Germinal center (tissue), 1 donor: ENCODE measurements around the gene ID3.
"Not testable (repeated sequence)": the region's sequence is repeated elsewhere in the genome, so short reads cannot be mapped to it uniquely, and the experiment has no call there.

Experiments
- DNase-seq: peaks from one replicate; pipeline ENCODE4 v3.0.0; 2012; ENCODE audit warnings: mixed read lengths, low spot score

ID3 gene

DNA sequence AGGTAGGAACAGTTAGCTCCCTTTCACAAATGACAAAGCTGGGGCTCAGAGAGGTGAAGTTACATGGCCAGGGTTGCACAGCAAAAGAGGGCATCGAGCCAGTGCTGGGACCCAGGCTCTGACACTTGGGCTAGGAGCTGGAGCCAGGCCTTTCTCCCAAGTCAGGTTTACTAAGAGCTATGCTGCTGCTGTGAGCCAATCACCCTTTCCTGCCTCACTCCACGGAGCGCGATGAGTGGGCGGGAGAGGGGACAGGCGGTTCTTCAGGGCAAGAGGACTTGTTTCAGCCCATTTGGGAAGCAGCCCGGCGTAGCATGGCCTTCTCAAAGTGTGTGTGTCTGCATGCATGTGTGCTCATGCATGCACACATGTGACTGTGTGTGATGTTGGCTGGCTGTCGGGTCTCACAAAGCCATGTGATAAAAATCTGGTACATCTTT lies 10.6 kb downstream of the ID3 start:
- no peak for DNase-seq

DNA sequence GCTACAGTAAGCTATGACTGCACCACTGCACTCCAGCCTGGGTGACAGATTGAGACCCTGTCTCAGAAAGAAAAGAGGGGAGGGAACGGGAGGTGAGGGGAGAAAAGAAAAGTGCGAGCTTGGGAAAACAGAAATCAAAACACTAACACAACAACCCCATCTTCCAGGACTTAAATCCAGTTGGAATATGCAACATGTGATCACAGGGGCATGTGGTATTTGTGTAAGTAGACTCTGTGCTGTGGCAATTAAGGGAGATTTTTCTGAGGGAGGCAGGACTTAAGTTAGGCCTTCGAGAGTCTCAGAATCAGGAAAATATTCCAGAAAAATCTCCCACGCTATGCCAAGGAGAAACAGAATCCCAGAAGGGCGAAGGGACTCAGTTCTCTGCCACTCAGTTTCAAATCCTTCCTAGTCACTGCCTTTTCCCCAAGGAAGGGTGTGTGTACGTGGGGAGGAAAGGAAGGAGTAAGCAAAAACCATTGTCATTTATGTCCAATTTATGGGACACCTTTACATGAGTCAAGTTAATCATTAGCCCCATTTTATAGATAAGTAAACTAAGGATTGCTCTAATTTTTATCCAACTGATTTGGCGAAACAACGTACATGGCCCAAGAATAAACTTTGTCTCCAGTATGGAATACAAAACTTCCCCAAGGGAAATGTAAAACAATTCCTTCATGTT lies 12.3 kb downstream of the ID3 start:
- no peak for DNase-seq

GRCh38 chr1:23545851-23546250 lies 13.4 kb downstream of the ID3 start:
- no peak for DNase-seq

- DNase-seq = peak; percentile 72
Observed at GRCh38 chr1:23544444-23545389, 14.6 kb downstream of the ID3 start.

DNA sequence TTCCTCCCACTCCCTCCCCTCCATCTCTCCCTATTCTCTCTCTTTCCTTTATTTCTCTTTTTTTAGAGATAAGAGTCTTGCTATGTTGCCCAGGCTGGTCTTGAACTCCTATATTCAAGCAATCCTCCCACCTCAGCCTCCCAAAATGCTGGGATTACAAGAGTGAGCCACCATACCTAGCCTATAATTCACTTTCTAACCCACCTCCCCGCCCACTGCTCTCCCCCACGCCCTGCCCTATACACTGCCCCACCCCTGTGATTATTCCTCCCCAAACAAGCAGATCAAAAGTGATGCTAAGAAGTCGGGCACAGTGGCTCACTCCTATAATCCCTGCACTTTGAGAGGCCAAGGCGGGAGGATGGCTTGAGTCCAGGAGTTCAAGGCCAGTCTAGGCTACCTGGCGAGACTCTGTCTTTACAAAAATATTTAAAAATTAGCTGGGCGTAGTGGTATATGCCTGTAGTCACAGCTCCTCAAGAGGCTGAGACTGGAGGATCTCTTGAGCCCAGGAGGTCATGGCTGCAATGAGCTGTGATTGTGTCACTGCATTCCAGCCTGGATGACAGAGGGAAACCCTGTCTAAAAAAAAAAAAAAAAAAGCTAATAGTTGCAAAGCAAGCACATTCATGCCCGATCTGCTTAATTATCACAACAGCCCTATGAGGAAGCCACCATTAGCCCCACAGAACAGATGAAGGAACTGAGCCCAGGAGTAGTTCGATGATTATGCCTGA lies 15.4 kb downstream of the ID3 start:
- no peak for DNase-seq

- not testable (repeated sequence) for DNase-seq
Observed at GRCh38 chr1:23542940-23543339, 16.4 kb downstream of the ID3 start.

- peak; percentile 92 for DNase-seq
Observed at GRCh38 chr1:23539698-23540266, 19.5 kb downstream of the ID3 start.

- no peak for DNase-seq
Observed at GRCh38 chr1:23537296-23537973, 21.9 kb downstream of the ID3 start.

GRCh38 chr1:23533246-23534023 lies 25.9 kb downstream of the ID3 start:
- no peak for DNase-seq

DNA sequence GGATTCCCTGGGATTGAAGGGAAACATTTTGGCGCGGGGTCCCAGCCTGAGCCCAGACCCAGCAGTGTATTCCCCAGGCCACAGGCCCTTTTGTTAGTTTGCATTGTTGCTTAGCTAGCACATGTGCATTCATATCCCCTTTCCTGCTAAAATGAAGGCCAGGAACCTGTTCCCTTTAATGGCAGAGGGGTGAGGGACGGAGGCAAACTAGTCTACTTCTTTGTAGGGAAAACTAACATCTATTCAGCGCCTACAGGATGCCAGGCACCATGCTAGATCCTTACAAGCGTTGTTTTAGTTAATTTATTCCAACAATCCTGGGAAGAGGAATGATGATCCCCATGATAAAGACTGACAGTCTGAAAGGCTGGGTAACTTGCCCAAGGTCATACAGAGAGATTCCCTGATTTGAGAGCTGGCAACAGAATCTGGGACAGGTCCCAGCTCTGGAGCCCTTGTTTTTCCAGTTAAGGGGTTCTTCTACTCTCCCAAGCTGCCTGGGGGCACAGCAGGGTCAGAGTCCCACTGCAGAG lies 27.7 kb downstream of the ID3 start:
- no peak for DNase-seq

GRCh38 chr1:23530747-23531561 lies 28.3 kb downstream of the ID3 start, which contains the start of gene E2F2:
E2F2 (minus strand) TSS chr1:23531233; CDS start chr1:23530793, 440 bp downstream.
- peak; percentile 96 for DNase-seq

DNA sequence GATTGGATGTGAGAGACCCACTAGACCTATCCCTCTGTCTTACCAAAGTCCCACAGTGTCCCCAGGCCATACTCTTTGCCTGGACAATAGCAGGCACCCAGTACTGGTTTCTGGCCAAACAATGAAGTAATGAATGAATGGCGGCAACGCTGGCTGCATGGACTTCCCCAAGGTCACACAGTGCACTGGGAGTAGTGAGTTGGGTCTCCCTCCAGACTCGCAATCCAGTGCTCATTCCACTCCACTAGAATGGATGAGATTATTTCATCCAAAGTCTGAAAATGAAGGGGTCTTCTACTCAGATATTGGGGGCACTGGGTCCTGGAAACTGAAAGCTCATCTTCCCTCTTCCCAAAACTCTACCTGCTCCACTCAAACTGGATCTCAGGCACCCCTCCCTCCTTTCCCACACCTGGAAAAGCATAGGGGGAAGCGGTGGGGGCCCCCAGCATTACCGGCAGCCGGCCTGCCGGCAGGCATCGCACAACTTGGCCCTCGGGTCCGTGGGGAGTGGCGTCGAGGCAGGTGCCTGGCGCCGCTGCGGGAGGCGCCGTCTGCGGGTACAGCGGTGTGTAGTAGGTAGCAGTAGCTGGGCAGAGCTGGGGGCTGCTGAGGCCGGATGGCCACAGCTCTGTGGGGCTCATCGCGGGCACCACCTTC lies 29.1 kb downstream of the ID3 start:
- peak; percentile 62 for DNase-seq

DNA sequence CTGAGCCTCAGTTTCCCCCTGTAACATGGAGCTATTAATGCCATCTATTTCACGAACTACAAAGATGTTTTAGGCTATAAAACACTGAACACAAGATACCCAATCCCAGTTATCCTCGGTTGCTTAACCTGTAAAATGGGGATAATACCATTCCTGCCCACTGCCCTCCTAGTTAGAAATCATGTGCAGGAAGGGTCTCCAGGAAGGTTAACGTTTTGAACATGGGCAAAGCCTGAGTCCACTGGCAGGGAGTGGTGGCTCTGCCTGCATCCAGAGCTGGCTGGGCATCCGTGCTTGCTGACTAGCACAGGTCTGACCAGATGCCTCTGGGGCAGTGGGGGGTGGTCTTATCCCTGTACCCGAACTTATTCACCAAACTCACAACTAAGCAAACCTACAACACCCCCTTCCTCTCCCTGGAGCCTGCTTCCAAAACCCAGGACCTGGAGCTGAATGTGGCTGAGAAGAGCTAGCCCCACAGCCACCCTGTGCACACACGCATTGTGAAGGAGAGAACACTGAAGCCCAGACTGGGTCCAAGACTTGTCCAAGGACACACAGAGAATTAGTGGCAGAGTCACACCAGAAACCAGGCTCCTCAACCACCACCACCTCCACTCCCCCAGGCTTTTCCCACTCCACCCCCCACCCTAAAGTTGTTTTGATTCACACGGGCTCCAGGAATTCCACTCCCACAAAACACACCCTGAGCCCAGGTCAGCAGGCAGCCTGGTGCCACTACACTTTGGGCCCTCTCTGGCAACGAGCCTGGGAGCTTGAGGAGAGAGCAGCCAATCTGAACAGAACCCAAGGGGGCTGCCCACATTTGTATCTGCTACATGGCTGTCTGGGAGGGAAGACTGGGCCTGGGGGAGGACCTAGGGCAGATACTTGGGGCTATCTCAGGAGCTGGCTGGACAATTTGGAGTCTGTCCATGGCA lies 29.9 kb downstream of the ID3 start:
- no peak for DNase-seq

DNA sequence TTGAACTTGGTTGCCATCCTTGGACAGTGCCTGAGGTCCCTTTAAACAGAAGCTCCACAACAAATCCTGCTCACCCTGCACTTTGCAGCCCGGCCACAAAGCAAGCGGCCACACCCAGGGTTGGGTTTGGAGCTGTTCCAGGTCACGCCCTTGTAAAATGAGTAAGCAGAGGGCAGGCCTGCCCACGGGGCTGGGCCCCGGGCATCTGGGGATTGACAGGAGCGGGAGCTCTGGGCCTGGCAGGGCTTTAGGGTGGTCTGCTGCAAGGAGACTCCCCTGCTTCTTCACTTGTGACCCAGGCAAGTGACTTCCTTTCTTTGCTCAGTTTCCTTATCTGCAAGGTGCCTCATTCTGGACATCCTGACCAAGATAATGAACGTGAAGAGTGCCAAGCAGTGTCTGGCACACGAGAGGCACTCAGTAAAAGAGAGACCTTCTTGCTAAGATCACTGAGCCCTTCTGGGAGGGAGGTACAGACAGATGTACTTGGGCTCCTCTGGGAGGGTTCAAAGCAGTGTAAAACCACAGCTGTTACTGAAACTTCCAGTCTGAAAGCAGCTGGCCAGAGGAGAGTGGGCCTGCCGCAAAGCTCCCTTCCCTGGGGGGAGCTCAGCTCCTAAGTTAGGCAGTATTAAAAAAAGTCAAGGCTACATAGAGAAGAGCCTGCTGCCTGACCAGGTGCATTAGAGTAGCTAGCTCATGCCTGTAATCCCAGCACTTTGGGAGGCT lies 30.9 kb downstream of the ID3 start:
- peak; percentile 40 for DNase-seq

- DNase-seq = no peak
Observed at GRCh38 chr1:23527900-23528249, 31.4 kb downstream of the ID3 start.

DNA sequence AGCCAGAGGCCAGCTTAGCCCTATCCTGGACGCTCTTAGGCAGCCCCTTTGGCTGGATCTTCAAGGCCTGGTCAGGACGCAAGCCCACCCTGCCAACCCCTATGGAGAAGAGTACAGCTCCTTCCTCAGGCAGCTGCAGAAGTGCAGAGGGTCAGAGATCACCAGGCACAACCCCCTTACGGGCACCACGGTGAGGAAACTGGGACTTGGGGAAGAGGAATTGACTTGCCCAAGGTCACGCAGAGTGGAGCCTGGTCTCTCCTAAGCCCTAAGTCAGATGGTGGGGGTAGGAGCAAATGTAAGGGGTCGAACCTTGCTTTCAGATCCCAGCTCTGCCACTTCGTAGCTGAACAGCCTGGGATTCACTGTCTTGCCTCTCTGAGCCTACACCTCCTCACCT lies 31.9 kb downstream of the ID3 start:
- no peak for DNase-seq
